G401 (cell line): ENCODE results near the gene SLC2A6. TPM values are rescaled to one million over a fixed set of nuclear protein-coding genes. Genes with fewer than 3 reads are reported as not detected.
"Not testable (repeated sequence)": the region's sequence is repeated elsewhere in the genome, so short reads cannot be mapped to it uniquely, and the experiment has no call there.

Experiments
- DNase-seq: peaks from one replicate; pipeline ENCODE4 v3.0.0-alpha.2; 2015; ENCODE audit warnings: low spot score
- in situ Hi-C: cut with HindIII; loops from 2 replicates; pipeline ENCODE4 v1.10.0; 2016; ENCODE audit warnings: low sequenced_read_pairs, mixed read lengths
- total RNA-seq: library from RNA; depleted of rRNA; stranded (reverse); fragments of >200 nt; shearing (Covaris generic); gene quantifications from 2 replicates; pipeline ENCODE4 v1.2.3, GENCODE V29; 2014

The SLC2A6 gene
- total RNA-seq, 1 experiment from 2014 or later, result 5.5 TPM

GRCh38 chr9:133451865-133452264 lies 27.0 kb downstream of the SLC2A6 start:
- in situ Hi-C loops, DNase-seq: not testable (repeated sequence)

- no peak for DNase-seq
- in situ Hi-C loops, result no loop called here
Observed at GRCh38 chr9:133449760-133450159, 29.1 kb downstream of the SLC2A6 start.

- in situ Hi-C loops, result no loop called here
- no peak for DNase-seq
Observed at GRCh38 chr9:133448487-133448972, 30.4 kb downstream of the SLC2A6 start.

GRCh38 chr9:133445293-133445969 lies 33.5 kb downstream of the SLC2A6 start:
- in situ Hi-C loops, result no loop called here

GRCh38 chr9:133443982-133444381 lies 34.9 kb downstream of the SLC2A6 start:
- in situ Hi-C loops, result no loop called here
- no peak for DNase-seq

More at GRCh38 chr9:133445293-133445969, 33.5 kb downstream of the SLC2A6 start:
- no peak for DNase-seq

GRCh38 chr9:133443248-133443647 lies 35.7 kb downstream of the SLC2A6 start:
- no peak for DNase-seq
- in situ Hi-C loops, result no loop called here

GRCh38 chr9:133441571-133441970 lies 37.3 kb downstream of the SLC2A6 start:
- in situ Hi-C loops, result no loop called here
- DNase-seq, result no peak

- in situ Hi-C loops, result no loop called here
- DNase-seq, result no peak
Observed at GRCh38 chr9:133440874-133441273, 38.0 kb downstream of the SLC2A6 start.

- no peak for DNase-seq
- in situ Hi-C loops, result no loop called here
Observed at GRCh38 chr9:133439337-133439736, 39.6 kb downstream of the SLC2A6 start.

GRCh38 chr9:133437753-133438531 lies 41.0 kb downstream of the SLC2A6 start:
- in situ Hi-C loops, result no loop called here

GRCh38 chr9:133436681-133437080 lies 42.2 kb downstream of the SLC2A6 start:
- in situ Hi-C loops, result no loop called here

More at GRCh38 chr9:133437753-133438531, 41.0 kb downstream of the SLC2A6 start:
- no peak for DNase-seq

GRCh38 chr9:133433351-133433843 lies 45.5 kb downstream of the SLC2A6 start:
- in situ Hi-C loops, result no loop called here
- DNase-seq, result no peak

More at GRCh38 chr9:133436681-133437080, 42.2 kb downstream of the SLC2A6 start:
- no peak for DNase-seq

GRCh38 chr9:133430244-133430643 lies 48.7 kb downstream of the SLC2A6 start:
- no peak for DNase-seq

GRCh38 chr9:133429641-133430161 lies 49.2 kb downstream of the SLC2A6 start:
- in situ Hi-C loops, result no loop called here

More at GRCh38 chr9:133430244-133430643, 48.7 kb downstream of the SLC2A6 start:
- in situ Hi-C loops, result no loop called here

GRCh38 chr9:133429214-133429613 lies 49.7 kb downstream of the SLC2A6 start:
- in situ Hi-C loops, result no loop called here
- DNase-seq, result no peak

More at GRCh38 chr9:133429641-133430161, 49.2 kb downstream of the SLC2A6 start:
- DNase-seq, result peak; percentile 28

- no peak for DNase-seq
- in situ Hi-C loops, result no loop called here
Observed at GRCh38 chr9:133428617-133429101, 50.2 kb downstream of the SLC2A6 start.

- DNase-seq, result no peak
- in situ Hi-C loops, result no loop called here
Observed at GRCh38 chr9:133427658-133428348, 51.1 kb downstream of the SLC2A6 start.

GRCh38 chr9:133426011-133426410 lies 52.9 kb downstream of the SLC2A6 start:
- no peak for DNase-seq
- in situ Hi-C loops, result no loop called here

- in situ Hi-C loops, result no loop called here
Observed at GRCh38 chr9:133425049-133425632, 53.8 kb downstream of the SLC2A6 start.

More at GRCh38 chr9:133425049-133425632, 53.8 kb downstream of the SLC2A6 start:
- no peak for DNase-seq
